HepG2 (cell line): ENCODE measurements around the gene ZDHHC7. TPM values are rescaled to one million over a fixed set of nuclear protein-coding genes. Genes with fewer than 3 reads are reported as not detected.

Experiments used
- KDM3A ChIP-seq: IDR thresholded peaks from 2 replicates; pipeline ENCODE4 v1.6.1; 2018; ENCODE audit warnings: low read depth, missing compliant biosample characterization
- LCORL ChIP-seq, 2 experiments: fragments of 450-650 bp in 1 of 2; sonication (generic) in 1 of 2; formaldehyde crosslinking in 1 of 2; IDR thresholded peaks; 2 replicates each; pipeline versions ENCODE4 v1.5.0 to v1.6.1; 2017 to 2020; ENCODE audit warnings: antibody characterized with exemption in 1 of 2, missing genetic modification reagents in 1 of 2
- MZF1 ChIP-seq: sonication (generic); formaldehyde crosslinking; IDR thresholded peaks from 2 replicates; pipeline ENCODE4 v1.8.1; 2023; ENCODE audit warnings: mild to moderate bottlenecking, missing genetic modification reagents, borderline replicate concordance
- SYNCRIP ChIP-seq: fragments of 200-400 bp; formaldehyde crosslinking; IDR thresholded peaks from 2 replicates; pipeline ENCODE4 v1.6.1; 2018; ENCODE audit warnings: mild to moderate bottlenecking, low read depth, low read length; ENCODE audit not compliant: insufficient read depth
- USF2 ChIP-seq, 2 experiments: sonication (generic) in 1 of 2; formaldehyde crosslinking in 1 of 2; IDR thresholded peaks; 2 replicates each; pipeline versions ENCODE4 v1.5.1 to v1.6.1; 2011 to 2020; ENCODE audit warnings: borderline replicate concordance in 1 of 2, low read depth in 1 of 2, low read length in 1 of 2, mild to moderate bottlenecking in 1 of 2, missing genetic modification reagents in 1 of 2, moderate library complexity in 1 of 2
- ZNF205 ChIP-seq: IDR thresholded peaks from 2 replicates; pipeline ENCODE4 v1.6.1; 2018; ENCODE audit warnings: missing biosample characterization, missing genetic modification reagents
- ZNF276 ChIP-seq: sonication (generic); formaldehyde crosslinking; IDR thresholded peaks from 2 replicates; pipeline ENCODE4 v1.4.0; 2020; ENCODE audit warnings: mild to moderate bottlenecking, low read depth, missing genetic modification reagents
- ZNF318 ChIP-seq: sonication (generic); formaldehyde crosslinking; IDR thresholded peaks from 2 replicates; pipeline ENCODE4 v1.4.0; 2020; ENCODE audit warnings: mild to moderate bottlenecking, missing genetic modification reagents
- ZNF468 ChIP-seq: sonication (generic); formaldehyde crosslinking; IDR thresholded peaks from 2 replicates; pipeline ENCODE4 v1.8.0; 2022; ENCODE audit warnings: mild to moderate bottlenecking, moderate library complexity, missing genetic modification reagents
- ZNF687 ChIP-seq: sonication (generic); formaldehyde crosslinking; IDR thresholded peaks from 2 replicates; pipeline ENCODE4 v1.5.1; 2020; ENCODE audit warnings: mild to moderate bottlenecking, missing genetic modification reagents, moderate library complexity
- polyA plus RNA-seq, 8 experiments: library from polyadenylated mRNA; depleted of rRNA in 3 of 8; stranded (reverse) in 7 of 8; unstranded in 1 of 8; fragments of >200 nt; fragmentation: Illumina TruSeq in 4 of 8; extraction: Trizol in 4 of 8; gene quantifications; 2 replicates each; pipeline versions ENCODE4 v1.2.1 to v1.2.3, GENCODE V29; 2011 to 2016; ENCODE audit warnings: low read depth in 4 of 8, missing spikeins in 1 of 8, mixed read lengths in 1 of 8; ENCODE audit not compliant: insufficient read depth in 1 of 8
- total RNA-seq, 5 experiments: library from RNA; depleted of rRNA; stranded (reverse); fragments of >200 nt; fragmentation: Illumina TruSeq; extraction: Trizol; gene quantifications; 2 replicates each; pipeline ENCODE4 v1.2.3, GENCODE V29; 2016; ENCODE audit warnings: low read depth in 1 of 5

The ZDHHC7 gene
- total and polyA plus RNA-seq, 2 of the 13 experiments (the other 11 are each of a cell fraction or from before 2014, with no cell fraction given) = 46.8 to 67.6 TPM

- 0 out of 2 replicates have a peak, but pooled peaks have one; percentile 83 for TF ChIP-seq ZNF318 (CRISPR knock-in tag)
- no peak for TF ChIP-seq KDM3A
- TF ChIP-seq ZNF205 = no peak
- no peak for TF ChIP-seq ZNF276 (CRISPR knock-in tag)
- TF ChIP-seq ZNF468 (CRISPR knock-in tag) = no peak
- TF ChIP-seq LCORL (IDR thresholded peaks at IDR 0.05) = no peak
- 0 out of 2 replicates have a peak, but pooled peaks have one; percentile 35 for TF ChIP-seq LCORL (CRISPR knock-in tag; IDR thresholded peaks at IDR 0.05)
- no peak for TF ChIP-seq USF2 (IDR thresholded peaks at IDR 0.05; ENCODE audit: low read depth, low read length)
- no peak for TF ChIP-seq USF2 (CRISPR knock-in tag; IDR thresholded peaks at IDR 0.05; ENCODE audit: borderline replicate concordance)
- peak; percentile 3; the same call in 1 of the 2 replicates for TF ChIP-seq ZNF687 (CRISPR knock-in tag)
- no peak for TF ChIP-seq SYNCRIP
- 0 out of 2 replicates have a peak, but pooled peaks have one; percentile 4 for TF ChIP-seq MZF1
Measured at GRCh38 chr16:85027958-85028684, 16.8 kb upstream of the ZDHHC7 start (continued).
